H1 (cell line): ENCODE data around the gene PTPRD. TPM values are rescaled to one million over a fixed set of nuclear protein-coding genes. Genes with fewer than 3 reads are reported as not detected.

Experiments
- CREB1 ChIP-seq: IDR thresholded peaks from 2 replicates; pipeline ENCODE4 v1.6.1; 2012; ENCODE audit warnings: inconsistent platforms
- NRF1 ChIP-seq: IDR thresholded peaks from 2 replicates; pipeline ENCODE4 v1.6.1; 2011; ENCODE audit warnings: mild to moderate bottlenecking, low read depth, low read length, improper control_type of control experiment
- polyA plus RNA-seq, 7 experiments: library from polyadenylated mRNA; depleted of rRNA in 3 of 7; stranded (reverse) in 5 of 7; unstranded in 2 of 7; fragments of >200 nt in 5 of 7; fragments of 200-250 nt in 2 of 7; gene quantifications; 1 replicate in 5 of 7; 2 replicates in 1 of 7; 4 replicates in 1 of 7; pipeline versions ENCODE4 v1.2.1 to v1.2.3, GENCODE V29; 2011 to 2013; ENCODE audit warnings: missing spikeins in 2 of 7, mixed read lengths in 2 of 7
- total RNA-seq: library from RNA; stranded (reverse); fragmentation: NEBNext Ultra II Directional; extraction: Animal tissue kit (Norgen Biotek cat#: 25700); gene quantifications from 2 replicates; pipeline ENCODE4 v1.2.1, GENCODE V29; 2021
- TF ChIP-seq, protein P1 (sequence below): IDR thresholded peaks from 2 replicates; pipeline ENCODE4 v1.6.1; 2011; ENCODE audit warnings: low read depth, mild to moderate bottlenecking, low read length; ENCODE audit not compliant: insufficient read depth

The PTPRD gene
- total and polyA plus RNA-seq, 2 of the 8 experiments (the other 6 are each of a cell fraction or from before 2014, with no cell fraction given) = 17.2 to 77.0 TPM

DNA sequence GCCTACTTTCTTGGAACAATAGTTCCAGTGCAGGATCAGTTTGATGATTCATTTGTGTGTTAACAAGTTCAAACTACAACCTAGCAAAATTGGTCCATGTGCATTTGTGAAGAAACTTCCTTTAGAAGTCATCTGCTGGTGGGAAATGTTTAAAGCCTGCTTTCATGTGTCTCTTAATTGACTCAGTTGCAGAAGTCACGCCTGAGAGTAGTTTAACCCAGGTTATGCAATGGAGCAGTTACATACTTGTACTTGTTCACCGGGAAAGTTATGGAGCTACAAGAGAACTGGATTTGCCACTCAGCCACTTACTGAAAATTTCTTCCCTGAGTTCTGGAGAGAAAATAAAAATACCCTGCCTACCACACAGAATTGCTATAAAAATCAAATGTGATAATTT, 1397.8 kb downstream of the PTPRD start (continued):
- no peak for TF ChIP-seq CREB1
- no peak for TF ChIP-seq NRF1
- TF ChIP-seq, protein P1, sequence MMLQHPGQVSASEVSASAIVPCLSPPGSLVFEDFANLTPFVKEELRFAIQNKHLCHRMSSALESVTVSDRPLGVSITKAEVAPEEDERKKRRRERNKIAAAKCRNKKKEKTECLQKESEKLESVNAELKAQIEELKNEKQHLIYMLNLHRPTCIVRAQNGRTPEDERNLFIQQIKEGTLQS = no peak
